Panc1 (cell line): ENCODE measurements around the gene RFX2.

Source experiments
- CTCF ChIP-seq: fragments of 450-650 bp; IDR thresholded peaks from 2 replicates; pipeline ENCODE4 v1.5.1; 2017; ENCODE audit warnings: mild to moderate bottlenecking
- POLR2AphosphoS5 ChIP-seq: IDR thresholded peaks from 2 replicates; pipeline ENCODE4 v1.6.1; 2012; ENCODE audit warnings: mild to moderate bottlenecking, low read depth, low read length, moderate library complexity
- SIN3A ChIP-seq: IDR thresholded peaks from 2 replicates; pipeline ENCODE4 v1.6.1; 2012; ENCODE audit warnings: low read depth, mild to moderate bottlenecking, low read length, moderate library complexity, borderline replicate concordance; ENCODE audit not compliant: insufficient read depth
- TCF7L2 ChIP-seq: IDR thresholded peaks from 2 replicates; pipeline ENCODE4 v1.6.1; 2011; ENCODE audit warnings: mild to moderate bottlenecking, low read depth, low read length, inconsistent platforms

- no peak for TF ChIP-seq SIN3A
- TF ChIP-seq CTCF = no peak
- TF ChIP-seq POLR2AphosphoS5 = no peak
- TF ChIP-seq TCF7L2 = no peak
These were observed 154.0 kb downstream of the RFX2 start for GRCh38 chr19:5956323-5956722.
